KMS-11 (cell line): ENCODE measurements around the gene EDN3.

Source experiments
- H2AFZ ChIP-seq: fragments of 200-600 bp; sonication (generic); 2 replicates; pipeline ENCODE4 v1.6.1; 2016; ENCODE audit warnings: antibody characterized with exemption, mixed run types, low read depth
- H3K27ac ChIP-seq: fragments of 200-600 bp; sonication (generic); 2 replicates; pipeline ENCODE4 v1.6.1; 2016; ENCODE audit warnings: mild to moderate bottlenecking, mixed run types
- H3K27me3 ChIP-seq: fragments of 200-600 bp; sonication (generic); 2 replicates; pipeline ENCODE4 v1.6.1; 2017; ENCODE audit warnings: mild to moderate bottlenecking, low read depth, mixed run types, moderate library complexity; ENCODE audit not compliant: insufficient read depth
- H3K36me3 ChIP-seq: fragments of 200-600 bp; sonication (generic); 2 replicates; pipeline ENCODE4 v1.6.1; 2017; ENCODE audit warnings: mild to moderate bottlenecking, mixed run types; ENCODE audit not compliant: insufficient read depth
- H3K4me1 ChIP-seq: fragments of 200-600 bp; sonication (generic); 2 replicates; pipeline ENCODE4 v1.6.1; 2016; ENCODE audit warnings: mild to moderate bottlenecking, low read depth, mixed run types; ENCODE audit not compliant: poor library complexity, severe bottlenecking
- H3K4me2 ChIP-seq: fragments of 200-600 bp; sonication (generic); 2 replicates; pipeline ENCODE4 v1.7.0; 2016; ENCODE audit warnings: mild to moderate bottlenecking, mixed run types
- H3K4me3 ChIP-seq: fragments of 200-600 bp; sonication (generic); IDR thresholded peaks from 2 replicates; pipeline ENCODE4 v1.6.1; 2017; ENCODE audit warnings: low read depth, low read length, mixed read lengths; ENCODE audit not compliant: insufficient read depth
- H3K79me2 ChIP-seq: fragments of 200-600 bp; sonication (generic); 2 replicates; pipeline ENCODE4 v1.6.1; 2016; ENCODE audit warnings: low read depth, mixed run types; ENCODE audit not compliant: insufficient read depth
- H3K9ac ChIP-seq: fragments of 200-600 bp; sonication (generic); 2 replicates; pipeline ENCODE4 v1.6.1; 2016; ENCODE audit warnings: mild to moderate bottlenecking, mixed run types
- H4K20me1 ChIP-seq: fragments of 200-600 bp; sonication (generic); 2 replicates; pipeline ENCODE4 v1.6.1; 2016; ENCODE audit warnings: mild to moderate bottlenecking, mixed run types; ENCODE audit not compliant: insufficient read depth
- CTCF ChIP-seq: fragments of 200-600 bp; sonication (generic); conservative IDR thresholded peaks from 2 replicates; pipeline ENCODE4 v1.6.1; 2017; ENCODE audit warnings: low read depth, mild to moderate bottlenecking, antibody characterized with exemption, low read length, moderate library complexity, mixed read lengths

Gene EDN3

DNA sequence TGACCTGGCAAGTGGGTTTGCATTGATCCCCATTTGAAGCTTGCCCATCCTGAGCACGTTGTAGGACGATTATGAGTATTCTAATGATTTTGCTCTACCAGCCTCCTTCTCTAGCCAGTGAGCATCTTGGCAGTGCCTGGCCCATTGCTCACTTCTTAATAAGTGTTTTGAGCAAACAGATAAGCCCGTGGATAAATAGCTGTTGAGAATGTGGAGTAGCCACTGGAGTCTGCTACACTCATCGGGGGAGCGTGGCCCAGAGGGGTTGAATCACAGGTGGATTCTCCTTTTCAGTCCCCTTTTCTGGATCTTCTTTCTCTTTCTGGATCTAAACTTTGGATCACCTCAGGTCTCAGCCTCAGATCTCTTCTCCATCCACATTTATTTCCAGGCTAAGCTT is 15.9 kb upstream of the EDN3 start:
- Histone ChIP-seq H4K20me1 (no peaks in the 10 kb centered on the region), H3K79me2 (no peaks in the 10 kb centered on the region), H3K27ac (no peak overlapping the region), H3K4me2 (no peak overlapping the region), H3K4me3 (no peak overlapping the region), H2AFZ (no peak overlapping the region), H3K36me3 (no peaks in the 10 kb centered on the region), H3K27me3 (no peaks in the 10 kb centered on the region; the same call in 1 of the 2 replicates), H3K4me1 (no peaks in the 10 kb centered on the region), H3K9ac (no peak overlapping the region)
- TF ChIP-seq CTCF: no peak

DNA sequence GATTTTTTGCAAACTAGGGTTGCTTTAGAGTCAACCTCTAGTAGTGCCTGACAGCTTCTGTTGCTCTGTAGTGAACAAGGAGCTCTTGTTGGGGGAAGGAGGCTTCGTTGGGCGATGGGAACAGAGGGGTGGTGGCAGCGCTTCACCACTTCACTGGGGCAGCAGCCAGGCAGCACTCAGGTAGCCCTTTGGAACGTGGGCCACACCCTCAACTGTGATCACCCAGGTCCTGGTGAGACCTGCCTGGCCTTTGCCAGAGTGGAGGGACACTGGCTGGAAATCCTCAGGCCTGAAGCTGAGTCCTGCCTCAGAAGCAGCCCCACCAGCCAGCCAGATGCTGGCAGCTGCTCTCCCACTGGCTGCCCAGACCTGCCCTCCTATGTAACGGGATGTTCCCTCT is 10.4 kb upstream of the EDN3 start:
- TF ChIP-seq CTCF: no peak
- Histone ChIP-seq H3K27ac (no peak overlapping the region), H3K79me2 (no peaks in the 10 kb centered on the region), H3K4me1 (no peaks in the 10 kb centered on the region), H3K27me3 (peaks cover 23% of the 10 kb centered on the region; the same call in 1 of the 2 replicates), H2AFZ (no peak overlapping the region), H3K9ac (no peak overlapping the region), H4K20me1 (no peaks in the 10 kb centered on the region), H3K4me2 (no peak overlapping the region), H3K36me3 (no peaks in the 10 kb centered on the region), H3K4me3 (no peak overlapping the region)

GRCh38 chr20:59291740-59292383 is 8.5 kb upstream of the EDN3 start:
- Histone ChIP-seq H3K79me2 (no peaks in the 10 kb centered on the region), H3K36me3 (no peaks in the 10 kb centered on the region), H3K4me2 (no peak overlapping the region), H3K27ac (no peak overlapping the region), H4K20me1 (no peaks in the 10 kb centered on the region), H3K9ac (no peak overlapping the region), H3K27me3 (peaks cover 26% of the 10 kb centered on the region; the same call in 1 of the 2 replicates), H3K4me3 (no peak overlapping the region), H3K4me1 (no peaks in the 10 kb centered on the region), H2AFZ (no peak overlapping the region)
- TF ChIP-seq CTCF: no peak

DNA sequence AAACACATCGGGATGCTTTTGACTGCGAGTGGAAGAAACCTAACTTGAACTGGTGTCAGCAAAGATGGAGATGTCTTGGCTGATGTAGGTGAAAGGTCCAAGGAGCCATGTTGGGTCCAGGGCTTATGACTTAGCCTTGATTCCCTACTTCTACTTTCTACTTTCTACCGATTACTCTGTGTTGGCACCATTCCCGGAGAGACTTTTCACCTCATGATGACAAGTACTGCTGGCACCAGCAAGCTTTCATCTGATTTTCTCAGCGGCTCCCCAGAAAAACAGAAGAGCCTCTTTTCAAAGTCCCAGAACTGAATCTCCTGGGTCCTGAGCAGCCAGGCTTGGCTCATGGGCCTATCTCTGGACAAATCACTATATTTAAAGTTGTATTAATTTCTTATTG is 4.9 kb upstream of the EDN3 start:
- H2AFZ ChIP-seq: no peak overlapping the region
- no peak overlapping the region for H3K4me3 ChIP-seq
- no peaks in the 10 kb centered on the region for H3K79me2 ChIP-seq
- H3K36me3 ChIP-seq: no peaks in the 10 kb centered on the region
- TF ChIP-seq CTCF: no peak
- no peaks in the 10 kb centered on the region for H4K20me1 ChIP-seq
- no peak overlapping the region for H3K9ac ChIP-seq
- H3K4me1 ChIP-seq: no peaks in the 10 kb centered on the region
- H3K27me3 ChIP-seq: peaks cover 36% of the 10 kb centered on the region; the same call in 1 of the 2 replicates
- H3K4me2 ChIP-seq: no peak overlapping the region
- no peak overlapping the region for H3K27ac ChIP-seq
